MM.1S (cell line): ENCODE results near the gene CHRNA1.
A peak's percentile ranks its signal among the peaks of the same experiment; 100 is the strongest.

ENCODE experiments used
- DNase-seq: peaks from one replicate; pipeline ENCODE4 v3.0.0-alpha.2; 2015
- H2AFZ ChIP-seq: fragments of 300-600 bp; sonication (generic); 2 replicates; pipeline ENCODE4 v1.6.0; 2016; ENCODE audit warnings: antibody characterized with exemption, low read length
- H3F3A ChIP-seq: fragments of 300-600 bp; sonication (generic); 2 replicates; pipeline ENCODE4 v1.6.1; 2016; ENCODE audit warnings: mild to moderate bottlenecking, antibody characterized with exemption, low read length, moderate library complexity, mixed read lengths; ENCODE audit not compliant: insufficient read depth
- H3K27ac ChIP-seq: fragments of 300-600 bp; sonication (generic); 2 replicates; pipeline ENCODE4 v1.5.1; 2016; ENCODE audit warnings: mild to moderate bottlenecking, low read length
- H3K27me3 ChIP-seq: fragments of 300-600 bp; sonication (generic); replicated peaks from 2 replicates; pipeline ENCODE4 v1.6.0; 2016; ENCODE audit warnings: low read length; ENCODE audit not compliant: insufficient read depth
- H3K36me3 ChIP-seq: fragments of 300-600 bp; sonication (generic); replicated peaks from 2 replicates; pipeline ENCODE4 v1.6.1; 2016; ENCODE audit warnings: mild to moderate bottlenecking, low read length, mixed read lengths; ENCODE audit not compliant: insufficient read depth
- H3K4me1 ChIP-seq: fragments of 300-600 bp; sonication (generic); 2 replicates; pipeline ENCODE4 v1.6.1; 2016; ENCODE audit warnings: low read length, mixed read lengths
- H3K4me2 ChIP-seq: fragments of 300-600 bp; sonication (generic); 2 replicates; pipeline ENCODE4 v1.6.0; 2016; ENCODE audit warnings: low read depth, low read length
- H3K4me3 ChIP-seq: fragments of 300-600 bp; sonication (generic); 2 replicates; pipeline ENCODE4 v1.5.1; 2016; ENCODE audit warnings: low read length, mixed read lengths
- H3K79me2 ChIP-seq: fragments of 300-600 bp; sonication (generic); 2 replicates; pipeline ENCODE4 v1.6.1; 2016; ENCODE audit warnings: mixed run types, low read length, mixed read lengths
- H3K9ac ChIP-seq: fragments of 300-600 bp; sonication (generic); 2 replicates; pipeline ENCODE4 v1.6.1; 2016; ENCODE audit warnings: low read length, mixed read lengths
- H3K9me2 ChIP-seq: fragments of 300-600 bp; sonication (generic); replicated peaks from 2 replicates; pipeline ENCODE4 v1.6.1; 2016; ENCODE audit warnings: mild to moderate bottlenecking, low read length, mixed read lengths; ENCODE audit not compliant: insufficient read depth
- H3K9me3 ChIP-seq: fragments of 300-600 bp; sonication (generic); replicated peaks from 2 replicates; pipeline ENCODE4 v1.6.1; 2016; ENCODE audit warnings: mild to moderate bottlenecking, low read length, mixed read lengths; ENCODE audit not compliant: insufficient read depth
- H4K20me1 ChIP-seq: fragments of 300-600 bp; sonication (generic); 2 replicates; pipeline ENCODE4 v1.6.1; 2016; ENCODE audit warnings: mild to moderate bottlenecking, low read length, moderate library complexity, mixed read lengths; ENCODE audit not compliant: insufficient read depth
- EZH2 ChIP-seq: fragments of 300-600 bp; sonication (generic); optimal IDR thresholded peaks from 2 replicates; pipeline ENCODE3; 2017; ENCODE audit warnings: low read depth, mild to moderate bottlenecking, antibody characterized with exemption, low read length, mixed read lengths
- EZH2phosphoT487 ChIP-seq: fragments of 300-600 bp; sonication (generic); IDR thresholded peaks from 2 replicates; pipeline ENCODE4 v1.6.1; 2018; ENCODE audit warnings: antibody characterized with exemption, low read length
- TF ChIP-seq, protein P1 (sequence below): fragments of 300-600 bp; sonication (generic); IDR thresholded peaks from 2 replicates; pipeline ENCODE4 v1.5.1; 2016; ENCODE audit warnings: antibody characterized with exemption, low read length, mixed read lengths

CHRNA1 gene

DNA sequence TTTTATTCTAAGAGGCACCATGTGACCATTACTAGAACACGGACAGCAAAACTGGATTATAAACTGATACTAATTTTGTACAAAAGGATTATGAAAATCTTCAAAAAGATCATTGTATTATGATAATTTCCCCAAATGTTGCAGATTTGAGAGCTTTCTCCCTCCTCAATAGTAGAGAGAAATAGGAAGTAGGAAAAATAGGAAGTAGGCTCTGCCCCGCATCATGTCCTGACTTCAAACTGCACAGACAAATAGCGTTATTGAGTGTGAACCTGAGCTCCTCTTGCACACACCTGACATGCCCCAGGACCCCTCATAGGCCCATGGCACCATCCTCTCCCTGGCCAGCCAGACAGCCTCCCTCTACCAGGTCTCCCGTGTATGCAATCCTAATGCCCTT lies 25.4 kb downstream of the CHRNA1 start:
- Histone ChIP-seq H4K20me1 (no peaks in the 10 kb centered on the region), H3K79me2 (no peaks in the 10 kb centered on the region), H3K9me3 (no peaks in the 10 kb centered on the region), H3K9ac (no peak overlapping the region), H3K27me3 (no peaks in the 10 kb centered on the region), H3F3A (no peaks in the 10 kb centered on the region), H3K36me3 (no peaks in the 10 kb centered on the region), H2AFZ (no peak overlapping the region), H3K4me1 (no peaks in the 10 kb centered on the region), H3K9me2 (no peaks in the 10 kb centered on the region), H3K4me2 (no peak overlapping the region), H3K27ac (no peak overlapping the region), H3K4me3 (no peak overlapping the region)
- DNase-seq, result no peak
- TF ChIP-seq, protein P1, sequence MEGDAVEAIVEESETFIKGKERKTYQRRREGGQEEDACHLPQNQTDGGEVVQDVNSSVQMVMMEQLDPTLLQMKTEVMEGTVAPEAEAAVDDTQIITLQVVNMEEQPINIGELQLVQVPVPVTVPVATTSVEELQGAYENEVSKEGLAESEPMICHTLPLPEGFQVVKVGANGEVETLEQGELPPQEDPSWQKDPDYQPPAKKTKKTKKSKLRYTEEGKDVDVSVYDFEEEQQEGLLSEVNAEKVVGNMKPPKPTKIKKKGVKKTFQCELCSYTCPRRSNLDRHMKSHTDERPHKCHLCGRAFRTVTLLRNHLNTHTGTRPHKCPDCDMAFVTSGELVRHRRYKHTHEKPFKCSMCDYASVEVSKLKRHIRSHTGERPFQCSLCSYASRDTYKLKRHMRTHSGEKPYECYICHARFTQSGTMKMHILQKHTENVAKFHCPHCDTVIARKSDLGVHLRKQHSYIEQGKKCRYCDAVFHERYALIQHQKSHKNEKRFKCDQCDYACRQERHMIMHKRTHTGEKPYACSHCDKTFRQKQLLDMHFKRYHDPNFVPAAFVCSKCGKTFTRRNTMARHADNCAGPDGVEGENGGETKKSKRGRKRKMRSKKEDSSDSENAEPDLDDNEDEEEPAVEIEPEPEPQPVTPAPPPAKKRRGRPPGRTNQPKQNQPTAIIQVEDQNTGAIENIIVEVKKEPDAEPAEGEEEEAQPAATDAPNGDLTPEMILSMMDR, result no peak
- no peak for TF ChIP-seq EZH2
- TF ChIP-seq EZH2phosphoT487, result no peak

DNA sequence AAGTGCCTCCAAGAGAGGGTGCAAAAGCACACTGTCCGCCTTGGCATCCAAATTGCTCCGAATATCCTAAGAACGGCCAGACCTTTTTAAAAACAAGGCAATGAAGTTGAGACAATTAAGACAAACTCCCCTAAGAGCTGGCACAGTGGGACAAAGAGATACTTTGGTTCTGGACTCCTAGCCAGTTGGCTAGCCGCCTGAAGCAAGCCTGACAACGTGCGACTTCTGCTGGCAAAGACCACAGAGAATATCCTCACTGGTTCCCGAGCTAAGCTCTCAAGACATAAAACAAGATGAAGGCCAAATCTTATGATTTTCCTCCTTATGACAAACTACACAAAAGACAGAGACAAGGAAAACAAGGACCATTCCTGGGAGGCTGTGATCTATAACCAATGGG lies 32.7 kb downstream of the CHRNA1 start:
- TF ChIP-seq EZH2phosphoT487 (no peak), EZH2 (no peak)
- TF ChIP-seq, protein P1, result no peak
- H4K20me1 ChIP-seq, result no peaks in the 10 kb centered on the region
- no peaks in the 10 kb centered on the region for H3K36me3 ChIP-seq
- no peaks in the 10 kb centered on the region for H3K9me2 ChIP-seq
- no peak for DNase-seq
- H3K79me2 ChIP-seq, result no peaks in the 10 kb centered on the region
- H3K4me1 ChIP-seq, result no peaks in the 10 kb centered on the region
- H2AFZ ChIP-seq, result no peak overlapping the region
- H3K4me2 ChIP-seq, result no peak overlapping the region
- H3K4me3 ChIP-seq, result no peak overlapping the region
- no peaks in the 10 kb centered on the region for H3K9me3 ChIP-seq
- H3F3A ChIP-seq, result no peaks in the 10 kb centered on the region
- H3K27ac ChIP-seq, result no peak overlapping the region
- H3K27me3 ChIP-seq, result peaks cover 26% of the 10 kb centered on the region
- H3K9ac ChIP-seq, result no peak overlapping the region

DNA sequence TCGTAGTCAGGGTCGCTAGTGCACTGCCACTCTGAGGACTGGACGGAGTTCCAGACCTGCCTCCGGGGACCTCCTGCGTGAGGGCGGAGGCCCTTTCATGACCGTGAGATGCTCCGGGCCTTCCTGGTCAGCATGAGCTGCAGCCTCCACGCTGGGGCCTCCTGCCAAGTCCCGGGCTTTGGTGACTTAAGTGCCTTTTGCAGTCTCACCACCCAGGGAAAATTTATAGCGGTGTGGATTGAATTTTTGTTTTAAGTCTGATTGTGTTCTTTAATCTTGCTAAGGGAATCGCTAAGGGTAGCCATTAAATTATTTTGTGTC lies 33.6 kb downstream of the CHRNA1 start:
- Histone ChIP-seq H3K4me2 (peak overlapping the region; percentile 55; the same call in 1 of the 2 replicates), H3K36me3 (no peaks in the 10 kb centered on the region), H3F3A (no peaks in the 10 kb centered on the region), H3K27me3 (peaks cover 26% of the 10 kb centered on the region), H2AFZ (peak overlapping the region; percentile 23; the same call in 1 of the 2 replicates), H4K20me1 (no peaks in the 10 kb centered on the region), H3K79me2 (no peaks in the 10 kb centered on the region), H3K9me3 (no peaks in the 10 kb centered on the region), H3K4me3 (no peak overlapping the region), H3K9ac (no peak overlapping the region), H3K9me2 (no peaks in the 10 kb centered on the region), H3K4me1 (no peaks in the 10 kb centered on the region), H3K27ac (no peak overlapping the region)
- DNase-seq, result no peak
- TF ChIP-seq, protein P1, result no peak
- TF ChIP-seq EZH2phosphoT487, result no peak
- no peak for TF ChIP-seq EZH2
